Measurements from ENCODE around the gene TTLL5. TPM values are rescaled to one million over a fixed set of nuclear protein-coding genes. Genes with fewer than 3 reads are reported as not detected.

Gene TTLL5
- total RNA-seq, 1 experiment from 2014 or later = 35.7 TPM

DNA sequence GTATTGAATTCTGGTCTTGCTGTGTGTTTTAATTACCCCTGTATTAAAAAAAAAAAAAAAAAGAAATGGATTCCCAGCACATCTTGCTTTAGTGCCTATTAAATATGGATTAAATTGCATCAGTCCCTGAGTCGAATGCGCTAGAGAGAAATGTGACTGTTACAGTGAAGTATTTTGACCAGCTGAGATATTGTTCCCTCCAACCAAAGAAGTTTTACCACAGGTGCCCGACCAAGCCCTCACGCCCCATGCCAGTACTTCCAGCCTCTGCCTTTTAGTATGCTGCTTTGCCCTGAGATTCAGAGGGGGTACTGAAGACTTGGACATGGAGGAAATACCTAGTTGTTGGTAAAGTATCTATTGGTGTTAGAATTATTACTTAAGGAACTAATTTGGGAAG lies 159.7 kb downstream of the TTLL5 start:
- Histone ChIP-seq H3K4me2 (ENCODE audit: insufficient read depth, insufficient read length, low read length) (no peak overlapping the region), H3K4me1 (ENCODE audit: insufficient read depth, low read length) (no peaks in the 10 kb centered on the region), H3K23me2 (ENCODE audit: insufficient read length, low read depth, low read length, poor library complexity, severe bottlenecking) (no peaks in the 10 kb centered on the region), H4K20me1 (ENCODE audit: control insufficient read depth, insufficient read depth, insufficient read length) (no peaks in the 10 kb centered on the region), H3K27me3 (ENCODE audit: insufficient read depth, low read length) (no peaks in the 10 kb centered on the region), H2AFZ (ENCODE audit: low read length) (no peak overlapping the region), H2BK15ac (ENCODE audit: low read depth, low read length) (no peak overlapping the region), H2BK12ac (ENCODE audit: insufficient read length, low read depth, low read length) (no peak overlapping the region), H3K56ac (ENCODE audit: insufficient read length, low read depth, low read length) (no peak overlapping the region), H3K79me1 (ENCODE audit: insufficient read depth, low read depth, low read length, poor library complexity, severe bottlenecking) (no peaks in the 10 kb centered on the region), H4K91ac (ENCODE audit: insufficient read length, low read depth, low read length) (no peak overlapping the region), H3K9ac (ENCODE audit: extremely low read depth, insufficient read length, low read length) (no peak overlapping the region), H3K18ac (ENCODE audit: insufficient read length, low read depth, low read length) (no peak overlapping the region), H3K79me2 (ENCODE audit: insufficient read depth, low read length) (no peaks in the 10 kb centered on the region), H4K8ac (replicated peaks; ENCODE audit: insufficient read length, low read depth, low read length) (no peak overlapping the region), H2BK20ac (ENCODE audit: low read depth, low read length, poor library complexity, severe bottlenecking) (no peak overlapping the region), H3K4ac (ENCODE audit: low read depth, low read length) (no peak overlapping the region), H3K27ac (ENCODE audit: insufficient read length, low read depth, low read length) (no peak overlapping the region), H3K9me3 (ENCODE audit: control insufficient read depth, low read depth, low read length) (no peaks in the 10 kb centered on the region), H2BK120ac (ENCODE audit: low read depth, low read length, poor library complexity, severe bottlenecking) (no peak overlapping the region), H3T11ph (ENCODE audit: low read length) (no peak overlapping the region), H2AK5ac (ENCODE audit: insufficient read length, low read length) (no peak overlapping the region), H2BK5ac (ENCODE audit: insufficient read length, low read length) (no peak overlapping the region), H3K14ac (ENCODE audit: insufficient read depth, low read length) (no peak overlapping the region), H3K23ac (ENCODE audit: insufficient read length, low read depth, low read length) (no peak overlapping the region), H4K5ac (ENCODE audit: insufficient read length, low read depth, low read length) (no peak overlapping the region)
- Mint-ChIP-seq H3K36me3 (ENCODE audit: insufficient read depth in 1 of 3, low read depth in 3 of 3) (peaks cover 0 to 14% (median 12%) of the 10 kb centered on the region in 3 experiments; a peak in 5 of 7 replicates), H3K27ac (no peak overlapping the region), H3K4me3 (no peak overlapping the region), H3K27me3 (ENCODE audit: low read depth) (no peaks in the 10 kb centered on the region), H3K4me1 (no peaks in the 10 kb centered on the region), H3K9me3 (no peaks in the 10 kb centered on the region)
- TF ChIP-seq, protein P1, sequence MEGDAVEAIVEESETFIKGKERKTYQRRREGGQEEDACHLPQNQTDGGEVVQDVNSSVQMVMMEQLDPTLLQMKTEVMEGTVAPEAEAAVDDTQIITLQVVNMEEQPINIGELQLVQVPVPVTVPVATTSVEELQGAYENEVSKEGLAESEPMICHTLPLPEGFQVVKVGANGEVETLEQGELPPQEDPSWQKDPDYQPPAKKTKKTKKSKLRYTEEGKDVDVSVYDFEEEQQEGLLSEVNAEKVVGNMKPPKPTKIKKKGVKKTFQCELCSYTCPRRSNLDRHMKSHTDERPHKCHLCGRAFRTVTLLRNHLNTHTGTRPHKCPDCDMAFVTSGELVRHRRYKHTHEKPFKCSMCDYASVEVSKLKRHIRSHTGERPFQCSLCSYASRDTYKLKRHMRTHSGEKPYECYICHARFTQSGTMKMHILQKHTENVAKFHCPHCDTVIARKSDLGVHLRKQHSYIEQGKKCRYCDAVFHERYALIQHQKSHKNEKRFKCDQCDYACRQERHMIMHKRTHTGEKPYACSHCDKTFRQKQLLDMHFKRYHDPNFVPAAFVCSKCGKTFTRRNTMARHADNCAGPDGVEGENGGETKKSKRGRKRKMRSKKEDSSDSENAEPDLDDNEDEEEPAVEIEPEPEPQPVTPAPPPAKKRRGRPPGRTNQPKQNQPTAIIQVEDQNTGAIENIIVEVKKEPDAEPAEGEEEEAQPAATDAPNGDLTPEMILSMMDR (conservative IDR thresholded peaks at IDR 0.05) = no peak
- no CpG with 5 or more reads among the region's 4 CpGs for WGBS (ENCODE audit: extremely low coverage, insufficient read length, low lambda C conversion rate)
- DNase-seq = no peak
